Spleen (tissue), 11 donors: ENCODE results near the gene CACNA2D4. TPM values are rescaled to one million over a fixed set of nuclear protein-coding genes. Genes with fewer than 3 reads are reported as not detected.

ENCODE experiments used
- DNase-seq: peaks from one replicate; pipeline ENCODE4 v3.0.0-alpha.2; 2020
- H3K27ac ChIP-seq, 8 donors: fragments of 200-600 bp; sonication (generic) in 7 of 8; 1 replicate in 4 of 8; 2 replicates in 4 of 8; pipeline versions ENCODE4 v1.5.0 to v1.8.0; 2016 to 2021; ENCODE audit warnings: inconsistent platforms in 4 of 8, mild to moderate bottlenecking in 4 of 8, moderate library complexity in 1 of 8
- H3K27me3 ChIP-seq, 7 donors: fragments of 200-600 bp; sonication (generic) in 6 of 7; replicated peaks in 1 of 7; 1 replicate in 4 of 7; 2 replicates in 3 of 7; pipeline versions ENCODE4 v1.5.0 to v1.8.0; 2016 to 2021; ENCODE audit warnings: inconsistent platforms in 3 of 7, mild to moderate bottlenecking in 1 of 7
- H3K36me3 ChIP-seq, 6 donors: fragments of 200-600 bp; sonication (generic) in 5 of 6; 1 replicate in 4 of 6; 2 replicates in 2 of 6; pipeline versions ENCODE4 v1.5.0 to v1.8.0; 2016 to 2021; ENCODE audit warnings: inconsistent platforms in 2 of 6
- H3K4me1 ChIP-seq, 6 donors: fragments of 200-600 bp; sonication (generic) in 5 of 6; 1 replicate in 3 of 6; 2 replicates in 3 of 6; pipeline versions ENCODE4 v1.5.0 to v1.8.0; 2016 to 2021; ENCODE audit warnings: inconsistent platforms in 3 of 6
- H3K4me3 ChIP-seq, 8 donors: fragments of 200-600 bp; sonication (generic) in 7 of 8; 1 replicate in 4 of 8; 2 replicates in 4 of 8; pipeline versions ENCODE4 v1.5.0 to v1.8.0; 2016 to 2021; ENCODE audit warnings: inconsistent platforms in 4 of 8, mild to moderate bottlenecking in 4 of 8, moderate library complexity in 2 of 8
- H3K9me3 ChIP-seq, 8 donors: fragments of 200-600 bp; sonication (generic) in 7 of 8; 1 replicate in 4 of 8; 2 replicates in 4 of 8; pipeline versions ENCODE4 v1.5.0 to v1.8.0; 2016 to 2021; ENCODE audit warnings: inconsistent platforms in 4 of 8
- CTCF ChIP-seq, 11 experiments: fragments of 200-600 bp in 7 of 11; fragments of 450-650 bp in 4 of 11; sonication (generic) in 4 of 11; IDR thresholded peaks in 8 of 11; conservative IDR thresholded peaks in 3 of 11; 1 replicate in 7 of 11; 2 replicates in 4 of 11; pipeline versions ENCODE4 v1.4.0 to v1.8.0; 2016 to 2021; ENCODE audit warnings: antibody characterized with exemption in 11 of 11, inconsistent platforms in 4 of 11, mild to moderate bottlenecking in 1 of 11
- POLR2A ChIP-seq, 3 donors: fragments of 450-650 bp; IDR thresholded peaks; one replicate each; pipeline ENCODE4 v1.5.1; 2017; ENCODE audit warnings: antibody characterized with exemption in 3 of 3, mild to moderate bottlenecking in 1 of 3
- POLR2AphosphoS5 ChIP-seq, 3 donors: sonication (generic); formaldehyde crosslinking; IDR thresholded peaks; one replicate each; pipeline ENCODE4 v1.5.1; 2017; ENCODE audit warnings: antibody characterized with exemption in 3 of 3
- WGBS, 5 donors: extraction: QIAGEN DNeasy Blood & Tissue Kit in 3 of 5; methylation state at CpG; one replicate each; pipeline versions ENCODE4 v1.1.5 to v1.1.7; 2013 to 2018; 5-methylcytosine and 5-hydroxymethylcytosine counted together
- intact Hi-C: fragments of 100-400 bp; cut with DNase I; formaldehyde crosslinking; loops from one replicate; pipeline ENCODE4 v1.15.0; 2023; ENCODE audit warnings: low total_unique reads
- polyA plus RNA-seq, 3 donors: library from polyadenylated mRNA; stranded (reverse); fragments of 200-250 nt; gene quantifications; one replicate each; pipeline ENCODE4 v1.2.1, GENCODE V29; 2013
- total RNA-seq, 7 donors: library from RNA; depleted of rRNA in 3 of 7; stranded (reverse); fragments of >200 nt in 3 of 7; fragmentation: NEBNext Ultra II Directional in 4 of 7; extraction: Animal tissue kit (Norgen Biotek cat#: 25700) in 4 of 7; gene quantifications; one replicate each; pipeline versions ENCODE4 v1.1.0 to v1.2.1, GENCODE V29; 2016 to 2021
- donor health status: healthy with polysubstance abuse.
- donor health status: DM: no; HTN: no; CAD: no; lungs with moderate emphysema.
- donor health status: DM: no; HTN: no; CAD: no.
- donor health status: Bipolar disorder and iron deficiency.
- donor health status: healthy.
- donor health status: DM: no; HTN: no; CAD: no.
- donor health status: DM: yes; HTN: yes; CAD: no.

Gene CACNA2D4
- total and polyA plus RNA-seq, 10 donors, result 3.3 to 11.8 (median 7.0) TPM

GRCh38 chr12:1885082-1885596 is 33.3 kb downstream of the CACNA2D4 start:
- whole genome bisulfite sequencing, 5 donors, result 81 to 96% (median 92%) methylated on average over 5 of the region's 5 CpGs

GRCh38 chr12:1884651-1885050 is 33.8 kb downstream of the CACNA2D4 start:
- no peaks in the 10 kb centered on the region for H3K4me1 ChIP-seq
- no peak for DNase-seq
- H3K27ac ChIP-seq, result no peak overlapping the region
- intact Hi-C loops, result no loop called here
- H3K36me3 ChIP-seq, result no peaks in the 10 kb centered on the region
- H3K9me3 ChIP-seq, result no peaks in the 10 kb centered on the region
- peaks cover 0 to 64% (median 0%) of the 10 kb centered on the region in 7 donors for H3K27me3 ChIP-seq
- no peak overlapping the region for H3K4me3 ChIP-seq
- WGBS, 5 donors, result 87 to 94% (median 91%) methylated on average over 9 of the region's 9 CpGs
- TF ChIP-seq POLR2AphosphoS5 (IDR thresholded peaks at IDR 0.05), result no peak
- TF ChIP-seq POLR2A (IDR thresholded peaks at IDR 0.05), result no peak
- TF ChIP-seq CTCF (IDR thresholded peaks at IDR 0.05 in 8 of 11, conservative IDR thresholded peaks at IDR 0.05 in 3 of 11), result no peak

More at GRCh38 chr12:1885082-1885596, 33.3 kb downstream of the CACNA2D4 start:
- intact Hi-C loops, result no loop called here
- Histone ChIP-seq H3K27ac (no peak overlapping the region), H3K9me3 (peaks cover 0 to 3% (median 0%) of the 10 kb centered on the region in 8 donors), H3K4me1 (no peaks in the 10 kb centered on the region), H3K36me3 (no peaks in the 10 kb centered on the region), H3K27me3 (peaks cover 0 to 62% (median 0%) of the 10 kb centered on the region in 7 donors), H3K4me3 (no peak overlapping the region)
- no peak for TF ChIP-seq CTCF (IDR thresholded peaks at IDR 0.05 in 8 of 11, conservative IDR thresholded peaks at IDR 0.05 in 3 of 11)
- no peak for TF ChIP-seq POLR2AphosphoS5 (IDR thresholded peaks at IDR 0.05)
- TF ChIP-seq POLR2A (IDR thresholded peaks at IDR 0.05), result no peak
- no peak for DNase-seq

GRCh38 chr12:1883513-1883912 is 34.9 kb downstream of the CACNA2D4 start:
- H3K27me3 ChIP-seq, result peaks cover 0 to 69% (median 0%) of the 10 kb centered on the region in 7 donors
- TF ChIP-seq POLR2A (IDR thresholded peaks at IDR 0.05), result no peak
- TF ChIP-seq POLR2AphosphoS5 (IDR thresholded peaks at IDR 0.05), result no peak
- TF ChIP-seq CTCF (IDR thresholded peaks at IDR 0.05 in 8 of 11, conservative IDR thresholded peaks at IDR 0.05 in 3 of 11), result no peak
- H3K9me3 ChIP-seq, result no peaks in the 10 kb centered on the region
- no peaks in the 10 kb centered on the region for H3K4me1 ChIP-seq
- no peaks in the 10 kb centered on the region for H3K36me3 ChIP-seq
- H3K27ac ChIP-seq, result no peak overlapping the region
- H3K4me3 ChIP-seq, result no peak overlapping the region
- WGBS, 5 donors, result 80 to 90% (median 83%) methylated on average over 8 of the region's 8 CpGs
- no peak for DNase-seq
- intact Hi-C loops, result no loop called here

GRCh38 chr12:1882850-1883470 is 35.5 kb downstream of the CACNA2D4 start:
- no peak for DNase-seq
- TF ChIP-seq CTCF (IDR thresholded peaks at IDR 0.05 in 8 of 11, conservative IDR thresholded peaks at IDR 0.05 in 3 of 11) (no peak), POLR2A (IDR thresholded peaks at IDR 0.05) (no peak), POLR2AphosphoS5 (IDR thresholded peaks at IDR 0.05) (no peak)
- Histone ChIP-seq H3K36me3 (no peaks in the 10 kb centered on the region), H3K4me1 (no peaks in the 10 kb centered on the region), H3K27ac (no peak overlapping the region), H3K27me3 (peaks cover 0 to 69% (median 0%) of the 10 kb centered on the region in 7 donors), H3K4me3 (no peak overlapping the region), H3K9me3 (no peaks in the 10 kb centered on the region)
- intact Hi-C loops, result no loop called here
- 81 to 92% (median 85%) methylated on average over 9 to 19 of the region's 19 CpGs for WGBS, 5 donors
